Gastroesophageal sphincter (tissue), 3 donors: ENCODE measurements around the gene SPTB.

ENCODE experiments used
- CTCF ChIP-seq, 4 experiments: fragments of 200-600 bp in 2 of 4; fragments of 450-650 bp in 2 of 4; sonication (generic) in 1 of 4; IDR thresholded peaks; one replicate each; pipeline ENCODE4 v1.5.1; 2017 to 2019; ENCODE audit warnings: antibody characterized with exemption in 4 of 4, mild to moderate bottlenecking in 2 of 4, moderate library complexity in 2 of 4
- POLR2A ChIP-seq, 2 donors: fragments of 450-650 bp; IDR thresholded peaks; one replicate each; pipeline ENCODE4 v1.6.1; 2017; ENCODE audit warnings: antibody characterized with exemption in 2 of 2, mild to moderate bottlenecking in 2 of 2, moderate library complexity in 1 of 2

GRCh38 chr14:64732536-64733120, 147.1 kb downstream of the SPTB start:
- TF ChIP-seq POLR2A (IDR thresholded peaks at IDR 0.05) (no peak), CTCF (IDR thresholded peaks at IDR 0.05) (no peak)
